ENCODE results near the gene EMILIN3.

EMILIN3 gene

DNA sequence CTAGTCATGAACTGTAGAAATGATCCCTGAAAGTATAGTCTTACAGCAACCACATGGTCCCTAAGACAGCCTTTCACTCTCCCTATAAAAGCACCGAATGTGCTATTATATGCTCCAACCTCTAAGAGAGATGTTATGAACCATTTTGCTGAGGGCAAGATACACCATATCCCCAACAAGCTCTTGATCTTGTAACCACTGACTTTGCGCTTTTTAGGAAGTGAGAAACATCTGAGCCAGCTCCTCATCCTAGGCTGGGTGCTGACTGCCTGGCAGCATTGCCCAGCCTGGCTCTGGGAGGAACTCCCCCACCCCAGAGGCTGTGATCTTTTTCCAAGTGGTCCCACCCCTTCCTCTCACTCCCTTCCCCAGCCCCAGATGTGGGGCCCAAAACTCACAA, 3.1 kb upstream of the EMILIN3 start:
- H3K36me3 ChIP-seq (ENCODE audit: insufficient read depth, insufficient read length, low read length) = peaks cover 3% of the 10 kb centered on the region
- no peak overlapping the region for H3K9ac ChIP-seq (ENCODE audit: insufficient read length, low read depth)
- no peak overlapping the region for H3K4me3 ChIP-seq (ENCODE audit: insufficient read length, low read depth)
- H3K4me1 ChIP-seq (ENCODE audit: insufficient read depth, insufficient read length) = peaks cover 16% of the 10 kb centered on the region
- no peak for DNase-seq (ENCODE audit: low read depth, low spot score)
- TF ChIP-seq YY1 (IDR thresholded peaks at IDR 0.05; ENCODE audit: insufficient read depth, insufficient read length) (no peak), SUZ12 (IDR thresholded peaks at IDR 0.05; ENCODE audit: extremely low read depth, insufficient read depth, insufficient read length) (no peak)
- peaks cover 30% of the 10 kb centered on the region; the same call in 1 of the 2 replicates for H3K9me3 ChIP-seq (ENCODE audit: insufficient read depth, low read length)
- H3K27me3 ChIP-seq (ENCODE audit: insufficient read depth, insufficient read length) = peaks cover 45% of the 10 kb centered on the region

GRCh38 chr20:41367956-41368355, 1.3 kb upstream of the EMILIN3 start:
- TF ChIP-seq ZNF274 (IDR thresholded peaks at IDR 0.05; ENCODE audit: low read depth, low read length) = no peak
- H3K27me3 ChIP-seq (ENCODE audit: insufficient read depth, insufficient read length) = peaks cover 52% of the 10 kb centered on the region

GRCh38 chr20:41367393-41367695, 726 bp upstream of the EMILIN3 start:
- H3K9me3 ChIP-seq (ENCODE audit: insufficient read depth, low read length) = peaks cover 22% of the 10 kb centered on the region; the same call in 1 of the 2 replicates
- TF ChIP-seq SUZ12 (IDR thresholded peaks at IDR 0.05; ENCODE audit: extremely low read depth, insufficient read depth, insufficient read length) (no peak), YY1 (IDR thresholded peaks at IDR 0.05; ENCODE audit: insufficient read depth, insufficient read length) (no peak), ZNF274 (IDR thresholded peaks at IDR 0.05; ENCODE audit: low read depth, low read length) (no peak)
- H3K36me3 ChIP-seq (ENCODE audit: insufficient read depth, insufficient read length, low read length) = peaks cover 16% of the 10 kb centered on the region
- H3K27me3 ChIP-seq (ENCODE audit: insufficient read depth, insufficient read length) = peaks cover 52% of the 10 kb centered on the region
- no peak overlapping the region for H3K4me3 ChIP-seq (ENCODE audit: insufficient read length, low read depth)
- peak overlapping the region; percentile 77 for H3K9ac ChIP-seq (ENCODE audit: insufficient read length, low read depth)
- no peak for DNase-seq (ENCODE audit: low read depth, low spot score)
- peaks cover 15% of the 10 kb centered on the region for H3K4me1 ChIP-seq (ENCODE audit: insufficient read depth, insufficient read length)

More at GRCh38 chr20:41367956-41368355, 1.3 kb upstream of the EMILIN3 start:
- H3K4me1 ChIP-seq (ENCODE audit: insufficient read depth, insufficient read length) = peaks cover 15% of the 10 kb centered on the region
- peaks cover 16% of the 10 kb centered on the region for H3K36me3 ChIP-seq (ENCODE audit: insufficient read depth, insufficient read length, low read length)
- DNase-seq (ENCODE audit: low read depth, low spot score) = no peak
- H3K4me3 ChIP-seq (ENCODE audit: insufficient read length, low read depth) = no peak overlapping the region
- H3K9me3 ChIP-seq (ENCODE audit: insufficient read depth, low read length) = peaks cover 28% of the 10 kb centered on the region; the same call in 1 of the 2 replicates
- no peak overlapping the region for H3K9ac ChIP-seq (ENCODE audit: insufficient read length, low read depth)

GRCh38 chr20:41365777-41366545, 657 bp downstream of the EMILIN3 start:
- Histone ChIP-seq H3K4me3 (ENCODE audit: insufficient read length, low read depth) (peak overlapping the region; percentile 53), H3K27me3 (ENCODE audit: insufficient read depth, insufficient read length) (peaks cover 52% of the 10 kb centered on the region), H3K4me1 (ENCODE audit: insufficient read depth, insufficient read length) (peaks cover 15% of the 10 kb centered on the region), H3K36me3 (ENCODE audit: insufficient read depth, insufficient read length, low read length) (peaks cover 27% of the 10 kb centered on the region), H3K9me3 (ENCODE audit: insufficient read depth, low read length) (peaks cover 8% of the 10 kb centered on the region; the same call in 1 of the 2 replicates), H3K9ac (ENCODE audit: insufficient read length, low read depth) (peak overlapping the region; percentile 77)
- TF ChIP-seq ZNF274 (IDR thresholded peaks at IDR 0.05; ENCODE audit: low read depth, low read length) = no peak
- TF ChIP-seq YY1 (IDR thresholded peaks at IDR 0.05; ENCODE audit: insufficient read depth, insufficient read length) = no peak
- TF ChIP-seq SUZ12 (IDR thresholded peaks at IDR 0.05; ENCODE audit: extremely low read depth, insufficient read depth, insufficient read length) = no peak
- DNase-seq (ENCODE audit: low read depth, low spot score) = no peak

- Histone ChIP-seq H3K4me1 (ENCODE audit: insufficient read depth, insufficient read length) (peaks cover 15% of the 10 kb centered on the region), H3K4me3 (ENCODE audit: insufficient read length, low read depth) (peak overlapping the region; percentile 53), H3K9me3 (ENCODE audit: insufficient read depth, low read length) (0 out of 2 replicates have a peak, but pooled peaks cover 1% of the 10 kb centered on the region), H3K27me3 (ENCODE audit: insufficient read depth, insufficient read length) (peaks cover 50% of the 10 kb centered on the region), H3K9ac (ENCODE audit: insufficient read length, low read depth) (peak overlapping the region; percentile 77), H3K36me3 (ENCODE audit: insufficient read depth, insufficient read length, low read length) (peaks cover 31% of the 10 kb centered on the region)
- no peak for TF ChIP-seq SUZ12 (IDR thresholded peaks at IDR 0.05; ENCODE audit: extremely low read depth, insufficient read depth, insufficient read length)
- TF ChIP-seq YY1 (IDR thresholded peaks at IDR 0.05; ENCODE audit: insufficient read depth, insufficient read length) = no peak
- no peak for TF ChIP-seq ZNF274 (IDR thresholded peaks at IDR 0.05; ENCODE audit: low read depth, low read length)
- no peak for DNase-seq (ENCODE audit: low read depth, low spot score)
These were observed 1.5 kb downstream of the EMILIN3 start for GRCh38 chr20:41364967-41365765.

DNA sequence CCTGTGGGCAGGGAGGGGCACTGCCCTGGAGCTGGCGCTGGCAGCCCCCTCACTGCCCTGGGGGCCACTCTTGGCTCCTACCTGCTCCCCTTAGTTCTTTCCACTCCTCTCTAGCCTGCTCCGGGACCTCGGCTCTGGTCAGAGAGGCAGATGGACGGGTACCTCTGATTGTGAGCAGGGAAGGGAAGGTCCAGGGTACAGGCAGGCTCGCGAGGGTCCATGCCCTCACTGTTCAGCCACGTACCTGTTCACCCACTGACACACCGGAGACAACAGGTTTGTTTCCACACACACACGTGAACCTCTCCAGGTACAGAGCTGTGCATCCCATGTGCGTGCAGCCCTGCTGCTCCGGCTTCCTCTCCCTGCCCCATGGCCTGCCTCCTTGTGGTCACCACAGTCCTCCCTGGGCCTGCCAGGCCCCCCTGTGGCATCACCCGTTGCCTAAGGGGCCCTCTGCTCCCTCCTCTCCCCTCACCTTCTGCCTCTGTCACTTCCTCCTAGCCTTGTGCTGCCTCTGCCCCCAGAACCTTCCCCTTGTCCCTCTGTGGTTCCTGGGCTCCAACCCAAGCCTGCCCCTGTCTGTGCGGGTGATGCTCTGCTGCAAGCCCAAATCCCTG, 2.3 kb downstream of the EMILIN3 start:
- DNase-seq (ENCODE audit: low read depth, low spot score) = no peak
- TF ChIP-seq YY1 (IDR thresholded peaks at IDR 0.05; ENCODE audit: insufficient read depth, insufficient read length) = no peak
- no peak for TF ChIP-seq SUZ12 (IDR thresholded peaks at IDR 0.05; ENCODE audit: extremely low read depth, insufficient read depth, insufficient read length)
- TF ChIP-seq ZNF274 (IDR thresholded peaks at IDR 0.05; ENCODE audit: low read depth, low read length) = no peak
- H3K27me3 ChIP-seq (ENCODE audit: insufficient read depth, insufficient read length) = peaks cover 43% of the 10 kb centered on the region

DNA sequence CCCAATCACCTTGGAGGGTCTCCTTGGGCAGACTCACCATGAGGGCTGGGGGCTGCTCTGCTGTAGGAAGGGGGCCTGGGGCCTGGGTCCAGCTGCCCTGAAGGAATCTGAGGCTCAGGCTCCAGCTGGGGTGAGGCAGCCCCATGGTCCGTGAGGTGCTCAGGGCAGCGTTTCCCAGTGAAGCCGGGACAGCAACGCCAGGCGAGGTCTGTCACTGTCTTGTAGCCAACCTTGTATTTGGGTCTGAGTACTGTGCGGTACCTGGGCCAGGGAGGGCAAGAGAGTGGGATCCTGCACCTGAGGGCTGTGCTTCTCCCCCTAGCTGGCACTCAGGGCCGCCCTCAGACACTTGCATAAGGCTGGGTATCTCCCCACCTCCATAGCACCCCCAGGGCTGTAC, 3.0 kb downstream of the EMILIN3 start:
- no peak for DNase-seq (ENCODE audit: low read depth, low spot score)
- Histone ChIP-seq H3K36me3 (ENCODE audit: insufficient read depth, insufficient read length, low read length) (peaks cover 41% of the 10 kb centered on the region), H3K27me3 (ENCODE audit: insufficient read depth, insufficient read length) (peaks cover 37% of the 10 kb centered on the region), H3K4me1 (ENCODE audit: insufficient read depth, insufficient read length) (peaks cover 15% of the 10 kb centered on the region), H3K4me3 (ENCODE audit: insufficient read length, low read depth) (no peak overlapping the region), H3K9me3 (ENCODE audit: insufficient read depth, low read length) (no peaks in the 10 kb centered on the region), H3K9ac (ENCODE audit: insufficient read length, low read depth) (no peak overlapping the region)
- TF ChIP-seq SUZ12 (IDR thresholded peaks at IDR 0.05; ENCODE audit: extremely low read depth, insufficient read depth, insufficient read length) (no peak), YY1 (IDR thresholded peaks at IDR 0.05; ENCODE audit: insufficient read depth, insufficient read length) (no peak), ZNF274 (IDR thresholded peaks at IDR 0.05; ENCODE audit: low read depth, low read length) (no peak)

More for the DNA sequence above, 2.3 kb downstream of the EMILIN3 start:
- peaks cover 15% of the 10 kb centered on the region for H3K4me1 ChIP-seq (ENCODE audit: insufficient read depth, insufficient read length)
- no peaks in the 10 kb centered on the region for H3K9me3 ChIP-seq (ENCODE audit: insufficient read depth, low read length)
- no peak overlapping the region for H3K4me3 ChIP-seq (ENCODE audit: insufficient read length, low read depth)
- peaks cover 37% of the 10 kb centered on the region for H3K36me3 ChIP-seq (ENCODE audit: insufficient read depth, insufficient read length, low read length)
- H3K9ac ChIP-seq (ENCODE audit: insufficient read length, low read depth) = no peak overlapping the region
